Measurements from ENCODE around the gene C16orf54.
"Not testable (repeated sequence)": the region's sequence is repeated elsewhere in the genome, so short reads cannot be mapped to it uniquely, and the experiment has no call there.

The C16orf54 gene

GRCh38 chr16:29705030-29705429 is 40.8 kb downstream of the C16orf54 start:
- no peak for DNase-seq

- no peak for DNase-seq
Observed at GRCh38 chr16:29702269-29702668, 43.5 kb downstream of the C16orf54 start.

- DNase-seq = no peak
Observed at GRCh38 chr16:29701214-29701555, 44.6 kb downstream of the C16orf54 start.

DNA sequence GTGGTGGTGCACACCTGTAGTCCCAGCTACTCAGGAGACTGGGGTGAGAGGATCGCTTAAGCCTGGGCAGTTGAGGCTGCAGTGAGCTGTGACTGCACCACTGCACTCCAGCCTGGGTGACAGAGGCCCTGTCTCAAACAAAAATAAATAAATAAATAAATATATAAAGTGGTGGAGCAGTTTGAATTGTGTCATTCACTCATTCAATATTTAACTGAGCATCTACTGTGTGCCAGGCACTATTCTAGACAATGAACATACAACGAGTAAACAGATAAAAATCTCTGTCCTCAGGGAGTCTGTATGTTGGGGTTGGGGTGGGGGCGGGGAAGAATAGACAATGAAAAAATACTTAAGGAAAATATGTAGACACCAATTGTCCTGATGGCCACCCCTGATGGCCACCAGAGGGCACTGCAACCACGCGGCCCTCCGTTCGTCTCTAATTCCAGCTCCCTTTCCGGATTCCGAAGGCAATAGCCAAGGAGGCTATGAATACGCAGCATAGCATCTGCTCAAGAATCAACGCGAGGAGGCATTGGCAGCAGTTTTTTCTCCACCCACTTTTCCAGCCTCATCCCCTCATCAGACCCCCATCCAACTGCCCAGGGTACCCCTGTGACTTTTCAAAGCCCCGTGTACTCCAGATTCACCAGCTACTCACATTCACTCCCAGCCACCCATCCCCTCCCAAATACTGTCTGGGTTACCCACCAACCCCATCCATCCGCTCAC is 45.4 kb downstream of the C16orf54 start:
- peak; percentile 38 to 64 for DNase-seq

DNA sequence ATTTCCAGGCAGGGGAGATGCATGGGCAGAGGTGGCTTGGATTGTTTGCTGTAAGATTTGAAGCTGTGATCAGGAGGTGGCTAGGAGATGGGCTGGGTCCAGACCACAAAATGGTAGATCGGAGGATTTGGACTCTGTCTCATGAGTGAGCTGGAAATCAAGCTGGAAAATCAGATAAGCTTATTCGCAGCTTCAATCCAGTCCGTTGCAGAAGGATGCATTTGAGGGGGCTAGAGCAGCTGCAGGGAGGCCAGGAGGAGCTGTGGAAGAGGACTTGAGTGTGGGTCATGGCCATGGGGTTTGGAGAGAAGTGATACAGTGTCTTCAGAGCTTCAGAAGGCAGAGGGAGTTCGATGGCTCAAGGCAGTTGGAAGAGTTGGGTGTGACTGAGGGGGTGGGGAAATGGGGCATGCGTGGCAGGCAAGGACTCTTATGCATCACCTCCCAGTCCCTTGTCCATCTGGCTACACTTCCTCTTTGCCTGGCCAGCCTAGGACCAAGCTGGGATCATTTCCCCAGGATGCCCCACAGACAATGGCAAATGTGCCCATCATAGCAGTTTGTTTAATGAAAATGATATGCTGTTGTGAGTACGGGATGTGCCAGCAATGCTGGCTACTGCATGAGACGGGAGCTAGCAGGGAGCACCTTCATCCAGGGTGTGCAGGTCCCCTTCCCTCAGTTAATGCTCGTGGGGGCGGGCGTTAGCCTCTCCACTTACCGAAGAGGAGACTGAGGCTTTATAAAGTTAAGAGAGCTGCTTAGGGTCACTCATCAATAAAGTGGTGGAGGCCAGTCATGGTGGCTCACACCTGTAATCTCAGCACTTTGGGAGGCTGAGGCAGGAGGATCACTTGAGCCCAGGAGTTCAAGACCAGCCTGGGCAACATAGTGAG is 46.2 kb downstream of the C16orf54 start:
- no peak for DNase-seq

- no peak for DNase-seq
Observed at GRCh38 chr16:29698484-29699323, 47.1 kb downstream of the C16orf54 start.

GRCh38 chr16:29698042-29698441 is 47.7 kb downstream of the C16orf54 start:
- no peak for DNase-seq

- no peak for DNase-seq
Observed at GRCh38 chr16:29697391-29697790, 48.4 kb downstream of the C16orf54 start.

DNA sequence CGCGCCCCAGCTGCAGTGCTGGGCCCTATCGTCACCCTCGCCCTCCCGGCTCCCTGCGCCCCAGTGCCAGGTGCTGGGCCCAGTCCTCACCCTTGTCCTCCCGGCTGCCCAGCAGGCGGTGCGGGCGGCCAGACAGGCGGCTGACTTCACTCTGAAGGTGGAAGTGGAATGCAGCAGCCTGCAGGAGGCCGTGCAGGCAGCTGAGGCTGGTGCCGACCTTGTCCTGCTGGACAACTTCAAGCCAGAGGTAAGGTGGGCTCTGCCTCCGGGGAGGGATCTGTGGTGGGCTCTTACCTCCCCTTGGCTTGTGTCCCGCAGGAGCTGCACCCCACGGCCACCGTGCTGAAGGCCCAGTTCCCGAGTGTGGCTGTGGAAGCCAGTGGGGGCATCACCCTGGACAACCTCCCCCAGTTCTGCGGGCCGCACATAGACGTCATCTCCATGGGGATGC is 48.9 kb downstream of the C16orf54 start:
- DNase-seq = no peak

DNA sequence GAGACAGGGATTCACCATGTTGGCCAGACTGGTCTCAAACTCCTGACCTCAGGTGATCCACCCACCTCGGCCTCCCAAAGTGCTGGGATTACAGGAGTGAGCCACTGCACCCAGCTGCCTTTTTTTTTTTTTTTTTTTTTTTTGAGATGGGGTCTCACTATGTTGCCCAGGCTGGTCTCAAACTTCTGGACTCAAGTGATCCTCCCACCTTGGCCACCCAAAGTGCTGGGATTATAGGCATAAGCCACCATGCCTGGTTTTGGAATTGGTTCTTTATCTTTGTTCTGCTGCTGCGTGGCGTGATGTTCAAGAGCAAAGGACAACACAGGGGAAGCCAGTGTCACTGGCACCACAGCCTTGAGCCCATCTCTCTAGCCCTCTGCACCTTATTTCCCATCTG is 50.1 kb downstream of the C16orf54 start:
- not testable (repeated sequence) for DNase-seq

DNA sequence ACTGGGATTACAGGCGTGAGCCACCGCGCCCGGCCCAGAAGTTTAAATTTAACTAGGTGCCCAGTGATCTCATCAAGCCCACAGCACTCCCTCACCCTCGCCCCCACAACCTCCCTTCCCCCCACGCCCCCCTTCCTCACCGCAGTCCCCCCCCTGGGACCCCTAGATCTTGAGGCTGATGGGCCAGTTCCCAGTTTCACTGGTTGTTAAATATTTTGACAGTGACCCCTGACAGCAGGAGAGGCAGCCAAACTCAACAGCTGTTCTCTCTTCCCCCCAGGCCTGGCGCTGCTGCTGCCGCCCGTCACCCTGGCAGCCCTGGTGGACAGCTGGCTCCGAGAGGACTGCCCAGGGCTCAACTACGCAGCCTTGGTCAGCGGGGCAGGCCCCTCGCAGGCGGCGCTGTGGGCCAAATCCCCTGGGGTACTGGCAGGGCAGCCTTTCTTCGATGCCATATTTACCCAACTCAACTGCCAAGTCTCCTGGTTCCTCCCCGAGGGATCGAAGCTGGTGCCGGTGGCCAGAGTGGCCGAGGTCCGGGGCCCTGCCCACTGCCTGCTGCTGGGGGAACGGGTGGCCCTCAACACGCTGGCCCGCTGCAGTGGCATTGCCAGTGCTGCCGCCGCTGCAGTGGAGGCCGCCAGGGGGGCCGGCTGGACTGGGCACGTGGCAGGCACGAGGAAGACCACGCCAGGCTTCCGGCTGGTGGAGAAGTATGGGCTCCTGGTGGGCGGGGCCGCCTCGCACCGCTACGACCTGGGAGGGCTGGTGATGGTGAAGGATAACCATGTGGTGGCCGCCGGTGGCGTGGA is 51.2 kb downstream of the C16orf54 start:
- no peak for DNase-seq

- not testable (repeated sequence) for DNase-seq
Observed at GRCh38 chr16:29692606-29693005, 53.2 kb downstream of the C16orf54 start.
